Suppressor macrophage treated with lipopolysaccharide for 1 hour (primary cell): Measurements from ENCODE around the gene MFAP5.
A peak's percentile ranks its signal among the peaks of the same experiment; 100 is the strongest.
"Not testable (repeated sequence)": the region's sequence is repeated elsewhere in the genome, so short reads cannot be mapped to it uniquely, and the experiment has no call there.

ENCODE experiments used
- DNase-seq, 3 donors: peaks; one replicate each; pipeline ENCODE4 v3.0.0-alpha.2; 2020 to 2022

MFAP5 gene

GRCh38 chr12:8672381-8672780 is 9.8 kb upstream of the MFAP5 start:
- peak; percentile 60 to 66 (median 63) for DNase-seq

GRCh38 chr12:8668441-8668840 is 5.8 kb upstream of the MFAP5 start:
- no peak for DNase-seq

GRCh38 chr12:8667270-8667669 is 4.6 kb upstream of the MFAP5 start:
- peak; percentile 27 to 61 (median 61) for DNase-seq

- DNase-seq, result no peak
Observed at GRCh38 chr12:8665759-8666158, 3.1 kb upstream of the MFAP5 start.

- DNase-seq, result peak in 1 of 3 donors; percentile 16
Observed at GRCh38 chr12:8664228-8664913, 1.7 kb upstream of the MFAP5 start.

GRCh38 chr12:8661751-8662150 is 875 bp downstream of the MFAP5 start:
- DNase-seq, result no peak

- no peak for DNase-seq
Observed at GRCh38 chr12:8661016-8661415, 1.6 kb downstream of the MFAP5 start.

GRCh38 chr12:8658346-8658745 is 4.3 kb downstream of the MFAP5 start:
- DNase-seq, result no peak

- no peak for DNase-seq
Observed at GRCh38 chr12:8655421-8655820, 7.2 kb downstream of the MFAP5 start.

- DNase-seq, result no peak
Observed at GRCh38 chr12:8648576-8649205, 13.9 kb downstream of the MFAP5 start.

GRCh38 chr12:8647968-8648367 is 14.7 kb downstream of the MFAP5 start:
- no peak for DNase-seq

GRCh38 chr12:8644345-8645248 is 18.0 kb downstream of the MFAP5 start:
- DNase-seq, result peak; percentile 37 to 71 (median 62)

GRCh38 chr12:8642775-8643174 is 19.9 kb downstream of the MFAP5 start:
- DNase-seq, result no peak

GRCh38 chr12:8639936-8640335 is 22.7 kb downstream of the MFAP5 start:
- DNase-seq, result no peak

GRCh38 chr12:8638951-8639350 is 23.7 kb downstream of the MFAP5 start:
- no peak for DNase-seq

GRCh38 chr12:8637666-8638065 is 25.0 kb downstream of the MFAP5 start:
- no peak for DNase-seq

GRCh38 chr12:8637244-8637643 is 25.4 kb downstream of the MFAP5 start:
- DNase-seq, result no peak

GRCh38 chr12:8636581-8636980 is 26.0 kb downstream of the MFAP5 start:
- DNase-seq, result no peak

- DNase-seq, result not testable (repeated sequence)
Observed at GRCh38 chr12:8636007-8636346, 26.6 kb downstream of the MFAP5 start.

- not testable (repeated sequence) for DNase-seq
Observed at GRCh38 chr12:8635342-8636006, 27.2 kb downstream of the MFAP5 start.

GRCh38 chr12:8630131-8630530 is 32.5 kb downstream of the MFAP5 start:
- DNase-seq, result no peak

- peak; percentile 87 to 90 (median 87) for DNase-seq
Observed at GRCh38 chr12:8629486-8630033, 33.1 kb downstream of the MFAP5 start.

GRCh38 chr12:8628731-8629130 is 33.9 kb downstream of the MFAP5 start:
- DNase-seq, result no peak
